ENCODE measurements around the gene HOXA3. TPM values are rescaled to one million over a fixed set of nuclear protein-coding genes. Genes with fewer than 3 reads are reported as not detected.
A peak's percentile ranks its signal among the peaks of the same experiment; 100 is the strongest.

HOXA3 gene
- total and polyA plus RNA-seq, 2 of the 8 experiments (the other 6 are each of a cell fraction or from before 2014, with no cell fraction given): not detected

DNA sequence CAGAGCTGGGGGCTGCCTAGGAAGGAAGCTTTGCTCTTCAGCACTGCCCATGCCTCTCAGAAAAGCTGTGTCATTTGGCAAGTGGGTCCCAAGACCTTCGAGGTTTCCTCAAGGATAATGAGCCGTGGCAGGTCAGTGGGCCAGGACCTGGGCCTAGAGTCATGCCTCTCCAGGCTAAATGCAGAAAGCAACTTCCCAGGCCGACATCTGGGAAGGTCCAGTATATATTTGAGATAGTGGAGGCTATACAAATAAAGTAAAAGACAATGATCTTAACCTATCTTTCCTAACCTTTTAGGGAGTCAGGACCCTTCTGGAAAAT is 24.1 kb upstream of the HOXA3 start:
- no peak overlapping the region for H2AFZ ChIP-seq (ENCODE audit: low read length)
- peaks cover 99 to 100% (median 100%) of the 10 kb centered on the region in 4 experiments for H3K27me3 ChIP-seq (replicated peaks in 1 of 4; ENCODE audit: control insufficient read depth in 3 of 4, extremely low read depth in 1 of 4, insufficient read depth in 3 of 4, low read length in 3 of 4)
- no peak overlapping the region for H2BK120ac ChIP-seq (replicated peaks; ENCODE audit: low read depth, low read length)
- peak overlapping the region; percentile 75; the same call in 1 of the 2 replicates for H2BK15ac ChIP-seq (ENCODE audit: low read length)
- TF ChIP-seq CBX8 (IDR thresholded peaks at IDR 0.05; ENCODE audit: borderline replicate concordance, low read depth, low read length) (0 out of 2 replicates have a peak, but pooled peaks have one; percentile 10), TAF7 (optimal IDR thresholded peaks at IDR 0.05; ENCODE audit: borderline replicate concordance, low read depth, low read length) (no peak)
- DNase-seq (ENCODE audit: low read depth in 1 of 2, low spot score in 2 of 2): no peak
- no peak overlapping the region for H3K4me3 ChIP-seq (ENCODE audit: extremely low read depth in 1 of 4, insufficient read depth in 2 of 4, low read depth in 3 of 4, low read length in 4 of 4)
- no peaks in the 10 kb centered on the region; the same call in 1 of the 2 replicates for H3K23me2 ChIP-seq (ENCODE audit: low read depth, low read length)
- peaks cover 41 to 55% of the 10 kb centered on the region in 2 experiments for H4K20me1 ChIP-seq (replicated peaks in 1 of 2; ENCODE audit: control insufficient read depth in 1 of 2, insufficient read depth in 2 of 2, low read length in 2 of 2)
- ChIA-PET POLR2A (ENCODE audit: partially characterized antibody) (no interaction called here), CTCF (ENCODE audit: partially characterized antibody) (interaction anchor here (0.7 to 2.4 kb wide), 12 partner anchors 10 to 920 kb away, joined by 3 to 8 read pairs (median 4); partner anchors contain the start of gene EVX1)
- no peak overlapping the region for H4K5ac ChIP-seq (ENCODE audit: insufficient read length, low read depth, low read length)
- H3K79me1 ChIP-seq (ENCODE audit: low read depth, low read length): no peaks in the 10 kb centered on the region
- no peak overlapping the region for H3K4ac ChIP-seq (replicated peaks; ENCODE audit: insufficient read length, low read depth, low read length)
- no peak overlapping the region for H3K14ac ChIP-seq (ENCODE audit: insufficient read length)
- H3K4me2 ChIP-seq (ENCODE audit: insufficient read depth in 1 of 2, low read depth in 2 of 2, low read length in 2 of 2): no peak overlapping the region
- FAIRE-seq: no peak
- H3K36me3 ChIP-seq (ENCODE audit: control insufficient read depth in 2 of 4, insufficient read depth in 4 of 4, low read length in 3 of 4): peaks cover 0 to 18% (median 0%) of the 10 kb centered on the region in 4 experiments; a peak in 1 of 8 replicates
- no peak overlapping the region for H3K9ac ChIP-seq (replicated peaks in 1 of 4; ENCODE audit: extremely low read depth in 1 of 4, low read depth in 3 of 4, low read length in 3 of 4)
- peaks cover 4 to 11% (median 5%) of the 10 kb centered on the region in 4 experiments; a peak in 5 of 7 replicates for H3K4me1 ChIP-seq (replicated peaks in 1 of 4; ENCODE audit: control insufficient read depth in 3 of 4, insufficient read depth in 4 of 4, low read length in 3 of 4)
- H2BK20ac ChIP-seq (ENCODE audit: low read length): no peak overlapping the region
- no peak overlapping the region for H3K18ac ChIP-seq (ENCODE audit: extremely low read depth, low read length)
- no peaks in the 10 kb centered on the region; a peak in 1 of 4 replicates for H3K9me3 ChIP-seq (ENCODE audit: insufficient read depth in 2 of 2, low read depth in 1 of 2, low read length in 1 of 2)
- no peak overlapping the region for H3K56ac ChIP-seq (replicated peaks; ENCODE audit: insufficient read length, low read depth, low read length)
- no peak overlapping the region for H4K91ac ChIP-seq (replicated peaks; ENCODE audit: insufficient read length, low read length)
- H2AK5ac ChIP-seq (ENCODE audit: low read depth, low read length): no peak overlapping the region
- H3K27ac ChIP-seq (ENCODE audit: low read depth, low read length): no peak overlapping the region
- no peaks in the 10 kb centered on the region for H3K79me2 ChIP-seq (ENCODE audit: control insufficient read depth in 1 of 2, insufficient read depth in 2 of 2, low read length in 2 of 2)
- 80% methylated on average over 3 of the region's 3 CpGs; no CpG with 5 or more reads in 1 of the 2 experiments for WGBS, 2 experiments (ENCODE audit: extremely low coverage in 1 of 2, insufficient coverage in 1 of 2, insufficient read length in 1 of 2, insufficient replicate concordance in 2 of 2, low coverage in 1 of 2, low lambda C conversion rate in 2 of 2, missing lambda C conversion rate in 1 of 2)
- no peak overlapping the region for H2BK12ac ChIP-seq (ENCODE audit: low read depth, low read length)
- no peak overlapping the region for H2BK5ac ChIP-seq (ENCODE audit: low read depth, low read length)
- no peak overlapping the region for H3K23ac ChIP-seq (ENCODE audit: insufficient read length)
- H4K8ac ChIP-seq (ENCODE audit: extremely low read depth, insufficient read depth, low read length): no peak overlapping the region
